GM23338 (cell line): ENCODE results near the gene TULP4. TPM values are rescaled to one million over a fixed set of nuclear protein-coding genes. Genes with fewer than 3 reads are reported as not detected.

Experiments used
- ATAC-seq: fragments of 200-7000 bp; cut with Tn5 transposase; 3 replicates; pipeline ENCODE4 v1.9.1; 2020
- DNase-seq: peaks from one replicate; pipeline ENCODE4 v3.0.0-alpha.2; 2015; ENCODE audit warnings: low spot score
- H2AFZ ChIP-seq: fragments of 200-600 bp; sonication (generic); 2 replicates; pipeline ENCODE4 v1.8.0; 2016; ENCODE audit warnings: antibody characterized with exemption, mild to moderate bottlenecking, moderate library complexity
- H3F3A ChIP-seq: fragments of 200-600 bp; sonication (generic); replicated peaks from 2 replicates; pipeline ENCODE4 v1.8.0; 2017; ENCODE audit warnings: antibody characterized with exemption, mixed run types, low read depth
- H3K27ac ChIP-seq: fragments of 200-600 bp; sonication (generic); 2 replicates; pipeline ENCODE4 v1.6.1; 2016; ENCODE audit warnings: low read depth
- H3K27me3 ChIP-seq: fragments of 200-600 bp; sonication (generic); 2 replicates; pipeline ENCODE4 v1.8.0; 2016; ENCODE audit warnings: mild to moderate bottlenecking, mixed run types, moderate library complexity; ENCODE audit not compliant: insufficient read depth
- H3K36me3 ChIP-seq: fragments of 200-600 bp; sonication (generic); 2 replicates; pipeline ENCODE4 v1.8.0; 2016; ENCODE audit warnings: mild to moderate bottlenecking; ENCODE audit not compliant: insufficient read depth
- H3K4me1 ChIP-seq: fragments of 200-600 bp; sonication (generic); 2 replicates; pipeline ENCODE4 v1.8.0; 2016; ENCODE audit warnings: mild to moderate bottlenecking, moderate library complexity; ENCODE audit not compliant: insufficient read depth
- H3K4me2 ChIP-seq: fragments of 200-600 bp; sonication (generic); 2 replicates; pipeline ENCODE4 v1.7.1; 2017; ENCODE audit warnings: mixed run types
- H3K4me3 ChIP-seq: fragments of 200-600 bp; sonication (generic); 2 replicates; pipeline ENCODE4 v1.6.1; 2016; ENCODE audit warnings: mixed run types
- H3K79me2 ChIP-seq: fragments of 200-600 bp; sonication (generic); replicated peaks from 2 replicates; pipeline ENCODE4 v1.8.0; 2017; ENCODE audit warnings: mild to moderate bottlenecking; ENCODE audit not compliant: insufficient read depth
- H3K9me2 ChIP-seq: fragments of 200-600 bp; sonication (generic); 2 replicates; pipeline ENCODE4 v1.8.0; 2017; ENCODE audit not compliant: insufficient read depth
- H4K20me1 ChIP-seq: fragments of 200-600 bp; sonication (generic); replicated peaks from 2 replicates; pipeline ENCODE4 v1.8.0; 2017; ENCODE audit warnings: mild to moderate bottlenecking; ENCODE audit not compliant: insufficient read depth
- H3K27ac Mint-ChIP-seq: 2 replicates; pipeline ENCODE4 v1.8.0; 2020; ENCODE audit warnings: inconsistent platforms, mild to moderate bottlenecking, moderate library complexity, mixed read lengths
- H3K27me3 Mint-ChIP-seq: 3 replicates; pipeline ENCODE4 v1.8.0; 2022; ENCODE audit warnings: low read depth, mild to moderate bottlenecking, moderate library complexity, mixed read lengths, inconsistent platforms; ENCODE audit not compliant: insufficient read depth, poor library complexity
- H3K36me3 Mint-ChIP-seq: 3 replicates; pipeline ENCODE4 v1.8.0; 2021; ENCODE audit warnings: low read depth, mild to moderate bottlenecking, inconsistent platforms, moderate library complexity, mixed read lengths
- H3K4me1 Mint-ChIP-seq: 3 replicates; pipeline ENCODE4 v1.8.0; 2020; ENCODE audit warnings: mild to moderate bottlenecking, inconsistent platforms, mixed read lengths
- H3K4me3 Mint-ChIP-seq: 3 replicates; pipeline ENCODE4 v1.8.0; 2021; ENCODE audit warnings: moderate library complexity, mild to moderate bottlenecking, inconsistent platforms, mixed read lengths
- H3K9me3 Mint-ChIP-seq: 3 replicates; pipeline ENCODE4 v1.8.0; 2020; ENCODE audit warnings: moderate library complexity, mild to moderate bottlenecking, inconsistent platforms, mixed read lengths
- CTCF ChIP-seq, 2 experiments: fragments of 200-600 bp in 1 of 2; sonication (generic) in 1 of 2; conservative IDR thresholded peaks; 2 replicates each; pipeline versions ENCODE4 v1.5.1 to v1.6.1; 2016 to 2017; ENCODE audit warnings: antibody characterized with exemption in 2 of 2, low read depth in 2 of 2, mild to moderate bottlenecking in 2 of 2, moderate library complexity in 1 of 2
- ETS1 ChIP-seq: IDR thresholded peaks from 2 replicates; pipeline ENCODE4 v1.6.1; 2016; ENCODE audit warnings: antibody characterized with exemption
- EZH2 ChIP-seq: fragments of 200-600 bp; sonication (generic); IDR thresholded peaks from one replicate; pipeline ENCODE4 v1.8.0; 2017; ENCODE audit warnings: antibody characterized with exemption, mild to moderate bottlenecking, low read depth; ENCODE audit not compliant: unreplicated experiment
- JUNB ChIP-seq: IDR thresholded peaks from one replicate; pipeline ENCODE4 v1.6.1; 2016; ENCODE audit warnings: antibody characterized with exemption; ENCODE audit not compliant: unreplicated experiment
- ZNF114 ChIP-seq: fragments of 250-450 bp; sonication (Bioruptor Pico); IDR thresholded peaks from 2 replicates; pipeline ENCODE4 v1.5.0; 2020; ENCODE audit warnings: mild to moderate bottlenecking, moderate library complexity
- polyA plus RNA-seq: library from polyadenylated mRNA; unstranded; fragments of >200 nt; fragmentation: Nextera tagmentation; extraction: Ambion mirVana; gene quantifications from 2 replicates; pipeline ENCODE4 v1.2.1, GENCODE V29; 2016
- total RNA-seq: library from RNA; depleted of rRNA; stranded (reverse); fragments of >200 nt; shearing (Covaris generic); gene quantifications from 2 replicates; pipeline ENCODE4 v1.2.3, GENCODE V29; 2014
- TF ChIP-seq, protein P1 (sequence below): fragments of 250-450 bp; sonication (Bioruptor Pico); IDR thresholded peaks from 2 replicates; pipeline ENCODE4 v1.5.0; 2020; ENCODE audit warnings: mild to moderate bottlenecking, moderate library complexity

Gene TULP4
- total and polyA plus RNA-seq, 2 experiments from 2014 or later = 31.2 to 50.2 TPM

DNA sequence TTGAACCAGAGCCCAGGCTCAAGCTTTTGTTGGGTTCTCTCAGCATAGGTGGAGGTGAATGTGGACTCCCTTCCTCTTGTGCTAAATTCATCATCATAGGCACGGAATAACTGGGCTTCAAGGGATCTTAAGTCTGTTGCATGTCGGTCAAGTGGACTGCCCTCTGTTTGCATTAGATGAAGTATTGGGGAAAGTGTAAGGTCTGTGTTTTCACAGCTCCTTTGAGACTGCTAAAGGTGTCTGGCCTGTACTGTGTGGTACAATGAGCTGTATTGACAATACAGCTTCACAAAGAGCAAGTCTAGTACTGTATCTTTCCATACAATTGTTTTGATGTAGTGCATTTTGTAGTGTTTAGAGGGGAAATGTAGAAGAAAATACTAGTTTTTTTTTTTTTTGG, 34.3 kb upstream of the TULP4 start:
- H3K9me3 Mint-ChIP-seq = no peaks in the 10 kb centered on the region
- H3K4me1 Mint-ChIP-seq = peaks cover 15% of the 10 kb centered on the region
- Histone ChIP-seq H3K9me2 (no peaks in the 10 kb centered on the region), H3K36me3 (no peaks in the 10 kb centered on the region), H2AFZ (no peak overlapping the region), H3K79me2 (peaks cover 40% of the 10 kb centered on the region), H3K27ac (no peak overlapping the region), H3K27me3 (no peaks in the 10 kb centered on the region), H4K20me1 (peaks cover 4% of the 10 kb centered on the region), H3K4me3 (no peak overlapping the region), H3K4me2 (no peak overlapping the region), H3F3A (no peaks in the 10 kb centered on the region), H3K4me1 (peaks cover 2% of the 10 kb centered on the region)
- H3K27me3 Mint-ChIP-seq = peaks cover 5% of the 10 kb centered on the region
- no peak overlapping the region for H3K4me3 Mint-ChIP-seq
- TF ChIP-seq, protein P1, sequence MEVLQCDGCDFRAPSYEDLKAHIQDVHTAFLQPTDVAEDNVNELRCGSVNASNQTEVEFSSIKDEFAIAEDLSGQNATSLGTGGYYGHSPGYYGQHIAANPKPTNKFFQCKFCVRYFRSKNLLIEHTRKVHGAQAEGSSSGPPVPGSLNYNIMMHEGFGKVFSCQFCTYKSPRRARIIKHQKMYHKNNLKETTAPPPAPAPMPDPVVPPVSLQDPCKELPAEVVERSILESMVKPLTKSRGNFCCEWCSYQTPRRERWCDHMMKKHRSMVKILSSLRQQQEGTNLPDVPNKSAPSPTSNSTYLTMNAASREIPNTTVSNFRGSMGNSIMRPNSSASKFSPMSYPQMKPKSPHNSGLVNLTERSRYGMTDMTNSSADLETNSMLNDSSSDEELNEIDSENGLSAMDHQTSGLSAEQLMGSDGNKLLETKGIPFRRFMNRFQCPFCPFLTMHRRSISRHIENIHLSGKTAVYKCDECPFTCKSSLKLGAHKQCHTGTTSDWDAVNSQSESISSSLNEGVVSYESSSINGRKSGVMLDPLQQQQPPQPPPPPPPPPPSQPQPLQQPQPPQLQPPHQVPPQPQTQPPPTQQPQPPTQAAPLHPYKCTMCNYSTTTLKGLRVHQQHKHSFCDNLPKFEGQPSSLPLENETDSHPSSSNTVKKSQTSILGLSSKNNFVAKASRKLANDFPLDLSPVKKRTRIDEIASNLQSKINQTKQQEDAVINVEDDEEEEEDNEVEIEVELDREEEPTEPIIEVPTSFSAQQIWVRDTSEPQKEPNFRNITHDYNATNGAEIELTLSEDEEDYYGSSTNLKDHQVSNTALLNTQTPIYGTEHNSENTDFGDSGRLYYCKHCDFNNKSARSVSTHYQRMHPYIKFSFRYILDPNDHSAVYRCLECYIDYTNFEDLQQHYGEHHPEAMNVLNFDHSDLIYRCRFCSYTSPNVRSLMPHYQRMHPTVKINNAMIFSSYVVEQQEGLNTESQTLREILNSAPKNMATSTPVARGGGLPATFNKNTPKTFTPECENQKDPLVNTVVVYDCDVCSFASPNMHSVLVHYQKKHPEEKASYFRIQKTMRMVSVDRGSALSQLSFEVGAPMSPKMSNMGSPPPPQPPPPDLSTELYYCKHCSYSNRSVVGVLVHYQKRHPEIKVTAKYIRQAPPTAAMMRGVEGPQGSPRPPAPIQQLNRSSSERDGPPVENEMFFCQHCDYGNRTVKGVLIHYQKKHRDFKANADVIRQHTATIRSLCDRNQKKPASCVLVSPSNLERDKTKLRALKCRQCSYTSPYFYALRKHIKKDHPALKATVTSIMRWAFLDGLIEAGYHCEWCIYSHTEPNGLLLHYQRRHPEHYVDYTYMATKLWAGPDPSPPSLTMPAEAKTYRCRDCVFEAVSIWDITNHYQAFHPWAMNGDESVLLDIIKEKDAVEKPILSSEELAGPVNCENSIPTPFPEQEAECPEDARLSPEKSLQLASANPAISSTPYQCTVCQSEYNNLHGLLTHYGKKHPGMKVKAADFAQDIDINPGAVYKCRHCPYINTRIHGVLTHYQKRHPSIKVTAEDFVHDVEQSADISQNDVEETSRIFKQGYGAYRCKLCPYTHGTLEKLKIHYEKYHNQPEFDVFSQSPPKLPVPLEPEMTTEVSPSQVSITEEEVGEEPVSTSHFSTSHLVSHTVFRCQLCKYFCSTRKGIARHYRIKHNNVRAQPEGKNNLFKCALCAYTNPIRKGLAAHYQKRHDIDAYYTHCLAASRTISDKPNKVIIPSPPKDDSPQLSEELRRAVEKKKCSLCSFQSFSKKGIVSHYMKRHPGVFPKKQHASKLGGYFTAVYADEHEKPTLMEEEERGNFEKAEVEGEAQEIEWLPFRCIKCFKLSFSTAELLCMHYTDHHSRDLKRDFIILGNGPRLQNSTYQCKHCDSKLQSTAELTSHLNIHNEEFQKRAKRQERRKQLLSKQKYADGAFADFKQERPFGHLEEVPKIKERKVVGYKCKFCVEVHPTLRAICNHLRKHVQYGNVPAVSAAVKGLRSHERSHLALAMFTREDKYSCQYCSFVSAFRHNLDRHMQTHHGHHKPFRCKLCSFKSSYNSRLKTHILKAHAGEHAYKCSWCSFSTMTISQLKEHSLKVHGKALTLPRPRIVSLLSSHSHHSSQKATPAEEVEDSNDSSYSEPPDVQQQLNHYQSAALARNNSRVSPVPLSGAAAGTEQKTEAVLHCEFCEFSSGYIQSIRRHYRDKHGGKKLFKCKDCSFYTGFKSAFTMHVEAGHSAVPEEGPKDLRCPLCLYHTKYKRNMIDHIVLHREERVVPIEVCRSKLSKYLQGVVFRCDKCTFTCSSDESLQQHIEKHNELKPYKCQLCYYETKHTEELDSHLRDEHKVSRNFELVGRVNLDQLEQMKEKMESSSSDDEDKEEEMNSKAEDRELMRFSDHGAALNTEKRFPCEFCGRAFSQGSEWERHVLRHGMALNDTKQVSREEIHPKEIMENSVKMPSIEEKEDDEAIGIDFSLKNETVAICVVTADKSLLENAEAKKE (CRISPR knock-in tag) = no peak
- TF ChIP-seq JUNB = no peak
- DNase-seq (no peak), ATAC-seq (no peak)
- H3K36me3 Mint-ChIP-seq = peaks cover 8% of the 10 kb centered on the region; the same call in 2 of the 3 replicates
- no peak overlapping the region for H3K27ac Mint-ChIP-seq

DNA sequence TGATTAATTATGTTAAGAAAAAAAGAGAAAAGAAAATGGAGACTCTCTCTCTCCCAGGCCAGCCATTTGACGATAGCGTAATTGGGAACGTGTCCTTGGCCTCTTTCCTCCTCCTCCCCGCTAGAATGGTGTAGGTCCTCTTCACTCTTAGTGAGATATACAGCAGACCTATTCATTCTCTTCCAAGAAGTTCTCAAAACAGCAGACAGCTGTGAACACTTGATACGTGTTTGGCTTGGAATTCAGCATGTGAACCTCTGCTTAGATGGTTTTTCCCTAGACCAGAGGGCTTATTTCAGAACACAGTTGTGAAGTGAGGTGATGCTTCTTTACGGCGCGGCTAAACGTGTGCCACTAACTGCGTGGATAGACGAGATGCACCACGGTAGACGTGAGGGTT, 32.6 kb upstream of the TULP4 start:
- Histone ChIP-seq H3K4me2 (no peak overlapping the region), H3K27me3 (no peaks in the 10 kb centered on the region), H3F3A (no peaks in the 10 kb centered on the region), H3K9me2 (no peaks in the 10 kb centered on the region), H3K36me3 (no peaks in the 10 kb centered on the region), H3K27ac (no peak overlapping the region), H3K4me1 (peaks cover 15% of the 10 kb centered on the region), H4K20me1 (peaks cover 4% of the 10 kb centered on the region), H3K79me2 (peaks cover 29% of the 10 kb centered on the region), H3K4me3 (no peak overlapping the region), H2AFZ (no peak overlapping the region)
- Mint-ChIP-seq H3K4me3 (no peak overlapping the region), H3K27me3 (peaks cover 6% of the 10 kb centered on the region), H3K4me1 (peaks cover 30% of the 10 kb centered on the region), H3K36me3 (no peaks in the 10 kb centered on the region), H3K27ac (no peak overlapping the region), H3K9me3 (no peaks in the 10 kb centered on the region)
- TF ChIP-seq ETS1 = no peak
- TF ChIP-seq CTCF (conservative IDR thresholded peaks at IDR 0.05; ENCODE audit: low read depth in 2 of 2) = no peak
- no peak for TF ChIP-seq ZNF114 (CRISPR knock-in tag)
- no peak for TF ChIP-seq EZH2
- DNase-seq (no peak), ATAC-seq (no peak)
